ELF-1 (cell line): ENCODE data around the gene PGM2.
"Not testable (repeated sequence)": the region's sequence is repeated elsewhere in the genome, so short reads cannot be mapped to it uniquely, and the experiment has no call there.

Experiments
- DNase-seq: peaks from one replicate; pipeline ENCODE4 v3.0.0-alpha.2; 2016; ENCODE audit warnings: low read depth, low spot score

The PGM2 gene

GRCh38 chr4:37818752-37819151, 7.7 kb upstream of the PGM2 start:
- DNase-seq: no peak

- not testable (repeated sequence) for DNase-seq
Observed at GRCh38 chr4:37820458-37820857, 6.0 kb upstream of the PGM2 start.

- no peak for DNase-seq
Observed at GRCh38 chr4:37821953-37822605, 4.4 kb upstream of the PGM2 start.

GRCh38 chr4:37825501-37825900, 985 bp upstream of the PGM2 start:
- DNase-seq: not testable (repeated sequence)

GRCh38 chr4:37825968-37826294, 555 bp upstream of the PGM2 start:
- peak; percentile 52 for DNase-seq

- DNase-seq: peak; percentile 51
Observed at GRCh38 chr4:37827030-37827685, 672 bp downstream of the PGM2 start.

- no peak for DNase-seq
Observed at GRCh38 chr4:37827802-37828321, 1.4 kb downstream of the PGM2 start.

- no peak for DNase-seq
Observed at GRCh38 chr4:37828843-37829242, 2.4 kb downstream of the PGM2 start.

- no peak for DNase-seq
Observed at GRCh38 chr4:37830640-37831039, 4.2 kb downstream of the PGM2 start.

- DNase-seq: no peak
Observed at GRCh38 chr4:37835031-37835430, 8.5 kb downstream of the PGM2 start.

GRCh38 chr4:37835806-37836205, 9.3 kb downstream of the PGM2 start:
- no peak for DNase-seq

- no peak for DNase-seq
Observed at GRCh38 chr4:37836274-37836673, 9.8 kb downstream of the PGM2 start.

- DNase-seq: no peak
Observed at GRCh38 chr4:37836838-37837440, 10.5 kb downstream of the PGM2 start.

- DNase-seq: no peak
Observed at GRCh38 chr4:37837446-37837845, 11.0 kb downstream of the PGM2 start.

GRCh38 chr4:37839426-37839825, 12.9 kb downstream of the PGM2 start:
- DNase-seq: no peak

GRCh38 chr4:37844204-37844603, 17.7 kb downstream of the PGM2 start:
- DNase-seq: no peak

GRCh38 chr4:37845201-37845600, 18.7 kb downstream of the PGM2 start:
- DNase-seq: no peak

GRCh38 chr4:37847311-37847884, 20.9 kb downstream of the PGM2 start:
- DNase-seq: no peak

- DNase-seq: no peak
Observed at GRCh38 chr4:37852376-37852775, 25.9 kb downstream of the PGM2 start.

GRCh38 chr4:37858112-37858511, 31.6 kb downstream of the PGM2 start:
- DNase-seq: no peak

- DNase-seq: no peak
Observed at GRCh38 chr4:37858872-37859271, 32.4 kb downstream of the PGM2 start.

GRCh38 chr4:37860266-37860665, 33.8 kb downstream of the PGM2 start:
- DNase-seq: no peak

GRCh38 chr4:37862961-37863360, 36.5 kb downstream of the PGM2 start:
- no peak for DNase-seq
